HG02571 (cell line): ENCODE results near the gene ELMO1.

Source experiments
- ATAC-seq: cut with Tn5 transposase; IDR thresholded peaks from one replicate; pipeline ENCODE4 v1.9.1; 2021; ENCODE audit warnings: mild to moderate bottlenecking, moderate library complexity; ENCODE audit not compliant: unreplicated experiment

Gene ELMO1

DNA sequence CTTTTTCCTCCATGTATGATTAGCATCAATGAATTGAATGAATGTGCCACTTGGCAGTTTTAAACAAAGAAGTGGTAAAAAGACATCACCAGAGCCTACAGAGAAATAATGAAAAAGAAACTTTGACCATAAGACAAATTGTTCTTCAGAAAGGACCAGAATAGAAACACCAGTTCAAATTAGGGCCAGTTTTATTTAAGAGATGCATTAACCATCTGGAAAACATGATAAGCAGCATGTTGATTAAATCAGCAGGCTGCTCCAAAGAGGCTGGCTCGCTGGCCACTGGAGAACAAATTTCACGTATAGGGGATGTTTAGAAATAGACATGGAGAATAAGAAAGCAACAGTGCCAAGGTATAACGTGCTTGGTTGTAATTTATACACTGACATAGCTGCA, 482.0 kb downstream of the ELMO1 start:
- no peak for ATAC-seq

DNA sequence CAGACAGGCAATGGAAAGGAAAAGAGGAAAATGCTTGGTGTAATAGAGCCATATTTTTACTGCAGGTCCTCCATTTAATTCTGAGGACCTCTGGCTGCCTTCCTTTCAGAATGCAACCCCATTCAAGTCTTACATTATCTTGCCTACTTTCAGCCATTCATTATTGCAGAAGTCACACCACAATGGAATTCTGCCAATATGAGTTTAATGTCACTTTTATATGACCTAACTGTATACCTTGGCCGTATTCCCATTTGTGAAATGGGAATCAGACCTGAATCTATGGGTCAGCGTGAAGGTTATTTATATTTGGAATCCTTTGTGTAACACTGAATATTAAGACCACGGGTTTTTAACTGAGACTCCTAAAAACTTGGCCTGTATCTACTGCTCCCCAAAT, 482.6 kb downstream of the ELMO1 start:
- no peak for ATAC-seq

DNA sequence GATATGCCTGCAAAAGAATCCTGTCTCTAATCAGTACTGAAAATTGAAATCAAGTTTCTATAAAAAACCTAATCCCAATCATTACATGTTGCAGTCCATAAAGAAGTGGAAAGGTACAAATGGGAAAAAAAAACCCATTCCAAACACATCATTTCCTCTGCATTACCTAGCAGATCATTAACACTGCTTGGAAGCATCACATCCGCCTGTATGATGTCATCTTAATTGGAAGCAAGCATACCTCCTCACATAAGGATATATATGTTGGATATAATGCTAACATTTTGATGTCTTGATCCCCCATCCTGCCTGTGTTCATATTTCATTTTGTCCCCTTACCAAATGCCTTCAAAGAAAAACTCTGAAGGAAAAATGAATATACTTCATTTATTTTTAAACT, 483.0 kb downstream of the ELMO1 start:
- ATAC-seq, result no peak

DNA sequence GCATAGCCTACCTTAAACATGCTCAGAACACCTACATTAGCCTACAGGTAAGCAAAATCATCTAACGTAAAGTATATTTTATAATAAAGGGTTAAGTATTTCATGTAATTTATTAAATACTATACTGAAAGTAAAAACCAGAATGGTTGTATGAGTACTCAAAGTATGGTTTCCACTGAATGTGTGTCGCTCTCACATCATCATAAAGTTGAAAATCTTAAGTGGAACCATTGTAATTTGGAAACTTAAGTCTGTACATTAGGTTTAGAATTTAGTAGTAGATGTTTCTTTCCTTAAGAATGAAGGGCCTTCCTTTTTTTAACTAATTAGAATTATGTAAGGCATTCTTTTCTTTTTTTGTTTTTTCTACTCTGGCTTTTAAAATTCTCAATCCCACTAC, 484.4 kb downstream of the ELMO1 start:
- ATAC-seq, result no peak

DNA sequence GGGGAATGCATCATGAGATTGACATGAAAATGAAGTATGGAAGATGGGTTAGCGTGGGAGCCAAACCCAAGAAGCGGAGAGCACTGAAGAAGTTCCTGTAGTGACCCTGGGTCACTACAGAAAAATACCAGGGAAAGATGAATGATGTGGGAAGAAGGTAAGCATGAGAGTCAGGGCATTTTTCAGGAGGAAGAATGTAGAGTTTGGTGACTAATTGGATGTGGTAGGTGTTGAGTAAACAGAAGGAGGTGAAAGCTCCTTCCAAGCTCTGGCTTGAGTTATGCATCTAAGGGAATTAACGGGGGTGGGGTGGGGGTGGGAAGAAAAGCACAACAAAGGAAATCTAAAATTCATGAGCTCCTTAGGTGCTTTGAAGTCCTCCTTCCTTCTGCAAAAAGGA, 486.3 kb downstream of the ELMO1 start:
- no peak for ATAC-seq

DNA sequence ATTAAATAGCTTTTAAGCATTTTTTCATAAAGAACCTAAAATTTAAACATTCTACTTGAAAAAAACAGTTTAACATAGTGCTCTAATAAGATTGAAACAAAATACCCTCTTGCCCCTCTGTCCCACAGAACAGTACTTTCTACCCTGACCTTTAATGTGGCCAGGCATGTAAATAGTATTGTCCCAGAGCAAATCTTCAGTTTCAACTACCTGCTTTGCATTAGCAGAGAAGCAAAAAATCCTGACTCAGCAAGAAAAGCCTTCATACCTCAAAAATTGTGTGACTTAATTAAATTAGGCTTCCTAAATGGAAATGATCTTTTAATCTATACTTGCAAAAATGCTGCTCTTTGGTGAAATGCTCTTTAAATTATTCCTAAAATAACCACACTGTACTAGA, 487.0 kb downstream of the ELMO1 start:
- ATAC-seq, result no peak

DNA sequence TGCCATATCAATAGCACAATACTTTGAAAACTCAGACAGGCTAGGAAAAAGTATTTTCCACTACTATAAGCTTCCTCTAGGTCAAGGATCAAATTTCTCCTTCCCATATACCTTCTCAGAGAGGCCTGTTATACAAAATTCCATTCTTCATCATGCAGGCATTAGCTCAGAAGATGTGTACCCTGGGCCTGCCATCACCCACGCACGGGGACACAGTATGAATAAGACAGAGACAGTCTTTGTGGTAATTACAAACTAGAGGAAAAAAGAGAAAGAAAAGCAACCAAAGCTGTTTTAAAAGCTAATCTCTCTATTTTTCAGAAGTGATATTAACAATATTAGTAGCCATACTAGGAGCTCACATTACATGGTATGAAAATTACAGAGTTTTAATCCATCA, 487.6 kb downstream of the ELMO1 start:
- no peak for ATAC-seq

DNA sequence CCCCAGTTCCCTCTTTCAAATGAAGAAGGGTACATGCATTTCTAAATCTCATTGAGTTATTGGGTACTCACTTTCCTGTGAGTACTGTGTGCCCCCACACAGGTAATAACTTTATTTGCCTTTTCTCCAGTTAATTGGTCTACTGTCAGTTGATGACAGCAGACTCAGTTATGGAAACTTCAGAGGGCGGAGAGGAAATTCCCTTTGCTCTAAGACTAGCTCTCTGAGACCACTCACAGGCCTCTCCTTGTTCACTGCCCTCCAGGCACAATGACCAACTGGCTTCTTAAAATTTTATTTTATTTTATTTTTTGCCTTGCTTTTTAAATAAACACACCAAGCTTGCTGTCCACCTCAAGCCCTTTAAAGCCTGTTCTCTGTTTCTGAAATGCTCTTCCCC, 488.6 kb downstream of the ELMO1 start:
- no peak for ATAC-seq

DNA sequence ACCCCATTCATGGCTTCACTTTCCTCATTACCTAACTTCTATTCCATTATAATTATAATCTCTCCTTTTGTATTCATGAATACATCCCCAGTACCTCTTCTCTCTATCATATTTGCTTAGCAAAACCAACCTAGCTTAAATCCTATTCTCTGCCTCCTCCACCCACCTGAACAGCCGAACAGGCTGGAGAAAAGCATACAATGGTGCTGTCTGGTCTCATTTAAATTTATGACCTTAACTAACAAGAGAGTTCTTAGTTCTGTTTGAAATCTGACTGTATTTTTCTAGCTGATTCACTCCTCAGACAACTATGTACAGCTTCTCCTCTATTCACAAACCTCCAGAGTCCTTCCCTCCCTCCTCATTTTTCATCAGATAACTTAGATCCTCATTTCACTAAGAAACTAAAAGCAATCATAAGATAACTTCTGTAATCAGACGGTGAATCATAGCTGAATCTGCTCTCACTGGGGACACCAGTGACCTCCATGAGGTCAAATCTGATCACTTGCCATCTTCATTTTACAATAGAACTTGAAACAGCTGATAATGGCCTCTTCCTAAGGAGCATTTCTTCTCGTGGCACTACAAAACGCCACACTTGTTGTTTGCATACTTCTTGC, 490.4 kb downstream of the ELMO1 start:
- no peak for ATAC-seq

DNA sequence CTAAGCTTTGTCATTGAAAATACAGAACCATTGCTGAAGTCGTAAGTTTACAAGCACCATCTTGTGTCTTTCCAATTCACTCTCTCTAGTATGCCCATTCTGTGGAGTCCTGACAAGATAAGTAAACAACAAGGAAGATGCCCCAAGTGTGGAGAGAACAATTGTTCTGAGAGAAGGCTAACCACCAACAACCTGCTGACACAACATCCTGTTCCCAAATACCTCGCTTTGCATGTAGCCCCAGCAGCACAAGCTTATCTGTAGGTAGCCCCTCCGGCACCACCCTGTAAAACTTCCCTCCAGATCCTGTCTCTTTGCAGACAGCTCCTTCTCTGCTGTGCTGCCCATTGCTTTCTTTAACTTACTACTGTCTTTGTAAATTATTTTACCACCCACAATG, 491.0 kb downstream of the ELMO1 start:
- ATAC-seq, result no peak

DNA sequence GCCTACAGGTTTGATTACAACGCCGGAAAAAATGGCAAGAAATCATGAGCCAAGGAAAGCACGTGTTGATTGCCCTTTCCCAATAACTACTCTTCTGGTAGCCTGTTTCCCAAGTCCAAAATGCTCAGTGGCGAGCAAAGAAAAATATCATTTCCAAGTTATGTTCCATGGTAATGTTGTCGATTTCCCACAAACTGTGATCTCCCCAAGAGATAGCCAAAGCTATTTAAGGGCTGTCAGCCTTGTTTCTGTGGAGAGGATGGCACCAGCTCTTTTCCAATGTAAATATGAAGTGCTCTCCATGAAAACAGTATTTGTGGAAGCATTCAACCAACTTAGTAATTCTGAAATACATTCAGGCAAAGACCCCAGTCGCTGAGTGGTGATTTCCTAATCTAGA, 491.9 kb downstream of the ELMO1 start:
- no peak for ATAC-seq

DNA sequence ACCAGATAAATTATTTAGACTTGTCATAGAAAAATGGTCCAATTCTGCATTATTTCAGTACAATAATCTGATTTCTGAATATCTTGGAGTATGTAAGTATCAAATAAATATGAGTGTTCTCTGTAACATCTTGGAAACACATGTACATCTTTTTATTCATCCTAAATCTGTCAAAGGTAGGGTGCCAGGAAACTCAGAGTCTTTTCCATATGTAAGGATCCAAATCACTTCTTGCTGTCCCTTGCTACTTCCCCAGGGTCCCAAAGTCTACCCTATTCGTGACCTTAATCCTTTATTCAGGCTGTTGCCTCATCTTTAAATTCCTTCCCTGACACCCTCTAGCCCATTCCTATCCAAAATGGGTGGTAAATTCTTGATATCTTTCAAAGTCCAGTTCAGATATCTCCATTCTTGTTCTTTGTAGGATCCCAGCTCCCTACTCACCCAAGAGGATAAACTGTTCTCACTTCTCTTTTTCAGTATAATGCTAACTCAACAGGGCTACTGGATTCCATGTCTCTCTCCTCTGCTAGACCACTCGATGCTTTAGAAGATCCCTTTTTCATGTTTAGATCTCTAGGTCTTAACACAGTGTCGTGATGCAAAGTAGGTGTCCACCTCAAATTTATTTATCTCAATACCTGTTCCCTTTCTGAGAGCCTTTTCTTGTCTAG, 493.1 kb downstream of the ELMO1 start:
- ATAC-seq, result no peak

DNA sequence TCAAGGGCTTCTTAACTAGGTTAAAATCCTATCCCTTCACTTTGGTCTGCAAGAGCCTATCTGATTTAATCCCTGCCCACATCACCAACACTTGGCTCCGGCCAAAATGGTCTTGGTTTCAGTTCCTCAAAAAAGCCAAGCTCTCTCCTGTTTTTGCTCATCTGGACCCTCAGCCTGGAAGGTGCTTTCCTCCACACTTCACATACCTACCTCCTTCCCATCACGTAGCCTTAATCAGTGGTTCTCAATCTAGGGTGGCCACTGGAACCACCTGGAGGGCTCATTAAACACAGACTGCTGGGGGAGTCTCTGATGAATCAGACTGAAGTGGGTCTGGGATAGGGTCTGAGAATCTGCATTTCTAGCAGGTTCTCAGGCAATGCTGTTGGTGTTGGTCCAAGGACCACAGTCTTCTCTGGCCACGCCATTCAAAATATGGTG, 497.4 kb downstream of the ELMO1 start:
- ATAC-seq, result peak; percentile 88

DNA sequence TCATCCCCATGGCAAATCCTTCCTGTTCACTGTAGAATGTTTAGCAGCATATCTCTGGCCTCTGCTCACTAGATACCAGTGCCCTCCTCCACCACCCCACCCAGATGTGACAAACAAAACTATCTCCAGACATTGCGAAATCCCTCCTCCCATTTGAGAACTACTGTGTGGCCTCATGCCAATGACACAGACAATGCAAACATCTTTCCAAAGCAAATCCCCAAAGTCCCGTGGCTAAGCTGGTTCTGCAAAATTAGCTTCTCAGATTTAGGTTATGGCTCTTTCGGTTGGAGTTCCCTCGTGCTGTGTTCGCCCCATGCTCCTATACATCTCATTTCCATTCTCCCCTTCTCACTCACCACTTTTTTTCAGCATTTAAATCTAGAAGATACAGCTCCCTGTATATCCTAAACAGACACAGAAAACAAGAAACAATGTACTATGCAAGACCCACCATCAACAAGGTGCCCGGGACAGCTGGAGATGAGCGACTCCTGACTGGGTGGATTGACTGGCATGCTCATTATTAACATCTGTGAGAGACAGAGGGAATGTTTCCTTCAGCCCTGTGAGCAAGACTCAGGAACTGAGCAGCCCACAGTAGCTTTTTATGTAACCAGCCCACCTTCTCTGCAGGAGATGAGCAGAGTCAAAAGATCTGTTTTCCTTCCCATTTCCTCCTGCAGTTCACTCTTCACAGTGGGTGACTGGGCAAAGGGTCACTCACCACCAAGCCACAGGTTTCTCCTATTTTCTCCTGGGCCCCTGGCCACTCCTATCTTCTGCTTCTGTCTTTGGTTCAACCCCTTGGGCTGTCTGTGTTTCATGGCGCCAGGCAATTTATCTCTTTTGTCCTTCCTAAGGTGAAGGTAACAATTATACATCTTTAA, 498.7 kb downstream of the ELMO1 start:
- no peak for ATAC-seq

DNA sequence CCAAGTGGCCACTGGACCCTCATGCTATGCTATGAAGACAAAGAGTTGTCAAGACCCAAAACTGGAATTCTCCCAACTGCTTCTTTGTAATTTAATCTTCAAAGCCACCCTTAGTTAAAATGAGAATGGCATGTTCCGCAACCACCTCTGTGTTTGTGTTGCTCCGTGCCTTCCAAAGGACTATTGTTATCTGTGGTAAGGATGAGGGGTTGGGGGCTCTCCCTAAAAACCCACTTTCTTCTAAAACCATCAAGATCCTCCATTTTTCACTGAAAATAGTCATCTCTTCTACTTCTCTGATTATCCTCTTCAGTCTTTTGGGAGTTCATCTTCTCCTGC, 502.3 kb downstream of the ELMO1 start:
- ATAC-seq, result no peak

DNA sequence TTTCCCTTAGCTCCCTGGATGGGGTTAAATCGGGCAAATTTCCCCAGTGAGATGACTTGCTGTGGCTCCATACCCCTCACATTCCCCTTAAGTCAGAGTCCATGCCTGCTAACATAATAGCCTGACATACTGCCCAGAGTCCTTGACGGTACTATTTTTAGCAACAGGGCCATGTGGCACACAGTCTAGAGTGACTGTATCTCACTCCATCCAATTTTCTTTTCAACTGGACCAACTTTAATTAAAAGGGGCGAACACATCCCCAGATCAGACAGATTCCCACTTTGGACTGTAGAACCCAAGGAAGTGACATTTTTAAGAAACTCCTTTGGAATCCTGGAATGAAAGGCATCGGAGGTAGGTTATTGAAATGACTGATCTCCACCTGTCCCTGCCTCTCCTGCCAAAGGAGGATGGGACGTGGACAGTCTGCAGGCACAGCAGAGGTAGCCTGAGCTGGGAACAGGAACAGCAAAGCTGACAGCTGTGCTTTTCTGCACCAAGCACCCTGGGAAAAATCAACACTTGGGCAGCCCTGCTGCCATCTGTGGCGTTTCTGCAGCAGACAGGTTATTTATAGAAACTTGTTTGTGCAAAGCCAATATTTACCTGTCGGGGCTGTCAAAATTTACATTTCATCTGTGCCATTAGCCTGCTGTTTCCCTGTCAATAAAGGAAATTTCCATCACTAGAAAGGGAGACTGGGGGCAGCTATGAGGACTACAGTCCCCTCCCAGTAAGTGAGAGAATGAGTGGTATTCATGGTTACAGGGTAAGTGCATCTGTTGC, 502.9 kb downstream of the ELMO1 start:
- no peak for ATAC-seq

DNA sequence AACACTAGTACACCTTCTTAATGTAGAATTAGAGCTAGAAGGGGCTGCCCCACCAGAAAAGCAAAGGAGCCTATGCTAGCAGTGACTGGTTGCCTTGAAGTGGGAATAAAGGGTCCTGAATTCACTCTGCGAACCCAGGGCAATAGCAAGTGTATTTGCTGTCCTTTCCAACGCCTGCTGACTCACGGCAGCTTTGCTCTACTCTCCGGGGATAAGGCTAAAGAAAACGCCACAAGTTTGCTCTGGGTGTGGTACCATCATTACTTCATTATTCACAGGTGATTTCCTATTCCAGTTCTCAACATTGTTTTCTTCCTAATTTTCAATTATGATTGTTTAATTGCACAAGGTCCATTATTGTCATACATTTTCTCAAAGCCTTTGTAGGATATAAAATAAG, 503.8 kb downstream of the ELMO1 start:
- no peak for ATAC-seq

DNA sequence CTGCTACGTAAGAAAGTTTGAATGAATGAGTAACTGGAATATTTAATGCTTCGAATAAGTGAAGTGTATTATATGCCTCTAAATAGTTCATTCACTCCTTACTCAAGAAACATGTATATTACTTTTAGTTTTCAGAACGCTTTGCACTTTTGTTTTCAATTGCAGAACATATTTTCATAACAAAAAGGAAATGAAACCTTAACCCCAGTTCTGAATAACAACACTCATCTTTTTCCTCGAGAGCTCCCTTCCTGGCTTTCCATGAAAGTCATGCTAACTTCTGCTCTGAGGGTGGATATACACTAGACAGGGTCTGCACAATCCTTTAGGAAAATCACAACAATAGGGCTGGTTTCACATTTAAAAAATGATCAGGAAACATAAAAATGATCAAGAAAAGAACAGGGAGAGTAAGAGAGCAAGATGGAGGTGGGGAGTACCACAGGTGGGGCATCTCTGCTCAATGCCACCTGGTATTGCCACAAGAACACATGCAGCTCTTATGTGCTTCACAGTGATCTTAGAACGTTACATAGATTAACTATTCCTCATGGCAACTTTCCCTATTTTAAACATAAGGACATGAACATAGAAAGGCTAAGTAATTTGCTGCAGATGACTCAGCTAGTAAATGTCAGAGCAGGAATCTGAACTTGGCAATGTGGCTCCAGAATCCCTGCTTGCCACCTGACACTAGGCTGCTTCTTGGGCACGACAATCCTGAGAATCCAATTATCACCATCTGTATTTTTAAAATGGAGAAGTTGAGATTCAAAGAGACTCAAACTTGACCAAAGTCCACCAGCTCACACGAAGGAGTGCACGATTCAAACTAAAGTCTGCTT, 504.9 kb downstream of the ELMO1 start:
- peak; percentile 61 for ATAC-seq

DNA sequence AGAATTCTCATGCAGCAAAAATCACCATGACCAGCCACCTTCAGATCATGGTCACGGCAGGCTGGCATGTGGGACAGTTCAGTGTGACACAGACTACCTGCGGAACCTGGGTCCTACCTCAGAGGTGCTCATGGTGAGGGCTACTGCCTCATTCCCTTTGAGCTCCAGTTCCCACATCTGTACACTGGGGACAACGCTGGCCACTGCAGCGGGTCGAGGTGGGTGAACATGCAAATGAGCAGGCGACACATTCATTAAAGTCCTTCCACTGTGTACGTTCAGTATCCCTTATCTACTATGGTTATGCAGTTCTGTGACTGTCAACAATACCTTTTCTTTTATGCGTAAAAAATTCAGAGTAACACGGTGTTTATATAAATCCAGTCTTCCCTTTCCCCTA, 505.7 kb downstream of the ELMO1 start:
- no peak for ATAC-seq

DNA sequence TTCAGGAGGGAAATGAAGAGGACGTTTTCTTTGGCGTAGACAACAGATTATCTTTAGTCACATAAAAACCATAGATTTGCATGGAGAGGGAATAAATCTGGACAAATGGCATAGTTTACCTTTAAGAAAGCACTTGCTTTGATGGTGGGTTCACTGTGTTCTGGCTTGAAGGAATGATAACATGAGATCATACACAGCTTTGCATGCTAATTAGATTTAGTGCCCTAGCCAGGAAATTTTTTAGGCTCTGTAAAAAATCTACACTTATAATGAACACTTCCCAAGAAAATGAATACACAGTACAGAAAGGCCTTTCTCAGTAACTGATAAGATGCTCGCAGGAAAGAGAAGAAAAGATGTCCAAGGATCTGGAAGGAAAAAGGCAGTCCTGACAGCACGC, 506.1 kb downstream of the ELMO1 start:
- no peak for ATAC-seq
